ENCODE data around the gene ZNF17.
A peak's percentile ranks its signal among the peaks of the same experiment; 100 is the strongest.

ZNF17 gene

GRCh38 chr19:57389194-57389729 lies 21.7 kb upstream of the ZNF17 start:
- Histone ChIP-seq H3K9ac (ENCODE audit: low read length) (peak overlapping the region; percentile 88), H3K9me3 (ENCODE audit: control insufficient read depth, low read length) (no peaks in the 10 kb centered on the region), H3K36me3 (ENCODE audit: control insufficient read depth, insufficient read depth, low read length) (no peaks in the 10 kb centered on the region), H3K4me1 (ENCODE audit: control insufficient read depth, insufficient read depth, low read length) (peaks cover 9% of the 10 kb centered on the region), H3K27me3 (ENCODE audit: control insufficient read depth, insufficient read depth, low read length) (no peaks in the 10 kb centered on the region), H3K4me3 (ENCODE audit: low read length) (peak overlapping the region; percentile 61)

- Histone ChIP-seq H3K4me1 (ENCODE audit: control insufficient read depth, insufficient read depth, low read length) (peaks cover 9% of the 10 kb centered on the region), H3K36me3 (ENCODE audit: control insufficient read depth, insufficient read depth, low read length) (no peaks in the 10 kb centered on the region), H3K9me3 (ENCODE audit: control insufficient read depth, low read length) (no peaks in the 10 kb centered on the region), H3K9ac (ENCODE audit: low read length) (peak within 1 kb of the TSS; percentile 88), H3K4me3 (ENCODE audit: low read length) (peak within 1 kb of the TSS; percentile 61), H3K27me3 (ENCODE audit: control insufficient read depth, insufficient read depth, low read length) (no peaks in the 10 kb centered on the region)
Observed at GRCh38 chr19:57389730-57390598, 21.0 kb upstream of the ZNF17 start, which contains the start of gene ZNF548. TSS of gene ZNF548 (plus strand) at chr19:57389854. CDS start at chr19:57390100, 246 bp downstream.

- Histone ChIP-seq H3K9ac (ENCODE audit: low read length) (no peak overlapping the region), H3K9me3 (ENCODE audit: control insufficient read depth, low read length) (peaks cover 6% of the 10 kb centered on the region), H3K4me1 (ENCODE audit: control insufficient read depth, insufficient read depth, low read length) (peaks cover 2% of the 10 kb centered on the region), H3K4me3 (ENCODE audit: low read length) (no peak overlapping the region), H3K27me3 (ENCODE audit: control insufficient read depth, insufficient read depth, low read length) (no peaks in the 10 kb centered on the region), H3K36me3 (ENCODE audit: control insufficient read depth, insufficient read depth, low read length) (peaks cover 7% of the 10 kb centered on the region)
Observed at GRCh38 chr19:57395710-57396109, 15.3 kb upstream of the ZNF17 start.

GRCh38 chr19:57398868-57399267 lies 12.1 kb upstream of the ZNF17 start:
- H3K27me3 ChIP-seq (ENCODE audit: control insufficient read depth, insufficient read depth, low read length), result no peaks in the 10 kb centered on the region
- H3K4me1 ChIP-seq (ENCODE audit: control insufficient read depth, insufficient read depth, low read length), result no peaks in the 10 kb centered on the region
- H3K36me3 ChIP-seq (ENCODE audit: control insufficient read depth, insufficient read depth, low read length), result peaks cover 12% of the 10 kb centered on the region
- H3K9ac ChIP-seq (ENCODE audit: low read length), result no peak overlapping the region
- H3K4me3 ChIP-seq (ENCODE audit: low read length), result no peak overlapping the region
- peaks cover 6% of the 10 kb centered on the region for H3K9me3 ChIP-seq (ENCODE audit: control insufficient read depth, low read length)

GRCh38 chr19:57403737-57404563 lies 7.0 kb upstream of the ZNF17 start:
- H3K27me3 ChIP-seq (ENCODE audit: control insufficient read depth, insufficient read depth, low read length), result no peaks in the 10 kb centered on the region
- peaks cover 10% of the 10 kb centered on the region for H3K36me3 ChIP-seq (ENCODE audit: control insufficient read depth, insufficient read depth, low read length)
- H3K4me3 ChIP-seq (ENCODE audit: low read length), result no peak overlapping the region
- H3K9me3 ChIP-seq (ENCODE audit: control insufficient read depth, low read length), result peaks cover under 1% of the 10 kb centered on the region
- H3K4me1 ChIP-seq (ENCODE audit: control insufficient read depth, insufficient read depth, low read length), result no peaks in the 10 kb centered on the region
- H3K9ac ChIP-seq (ENCODE audit: low read length), result no peak overlapping the region

GRCh38 chr19:57406516-57407123 lies 4.3 kb upstream of the ZNF17 start:
- H3K4me1 ChIP-seq (ENCODE audit: control insufficient read depth, insufficient read depth, low read length), result peaks cover under 1% of the 10 kb centered on the region
- no peaks in the 10 kb centered on the region for H3K27me3 ChIP-seq (ENCODE audit: control insufficient read depth, insufficient read depth, low read length)
- H3K36me3 ChIP-seq (ENCODE audit: control insufficient read depth, insufficient read depth, low read length), result peaks cover 5% of the 10 kb centered on the region
- no peak overlapping the region for H3K4me3 ChIP-seq (ENCODE audit: low read length)
- H3K9me3 ChIP-seq (ENCODE audit: control insufficient read depth, low read length), result no peaks in the 10 kb centered on the region
- no peak overlapping the region for H3K9ac ChIP-seq (ENCODE audit: low read length)

- H3K9ac ChIP-seq (ENCODE audit: low read length), result no peak overlapping the region
- H3K4me3 ChIP-seq (ENCODE audit: low read length), result no peak overlapping the region
- no peaks in the 10 kb centered on the region for H3K4me1 ChIP-seq (ENCODE audit: control insufficient read depth, insufficient read depth, low read length)
- H3K36me3 ChIP-seq (ENCODE audit: control insufficient read depth, insufficient read depth, low read length), result peaks cover 21% of the 10 kb centered on the region
- no peaks in the 10 kb centered on the region for H3K27me3 ChIP-seq (ENCODE audit: control insufficient read depth, insufficient read depth, low read length)
- peaks cover 8% of the 10 kb centered on the region for H3K9me3 ChIP-seq (ENCODE audit: control insufficient read depth, low read length)
Observed at GRCh38 chr19:57419439-57419838, 8.5 kb downstream of the ZNF17 start.

- Histone ChIP-seq H3K9me3 (ENCODE audit: control insufficient read depth, low read length) (peaks cover 8% of the 10 kb centered on the region), H3K27me3 (ENCODE audit: control insufficient read depth, insufficient read depth, low read length) (no peaks in the 10 kb centered on the region), H3K4me1 (ENCODE audit: control insufficient read depth, insufficient read depth, low read length) (no peaks in the 10 kb centered on the region), H3K4me3 (ENCODE audit: low read length) (no peak overlapping the region), H3K36me3 (ENCODE audit: control insufficient read depth, insufficient read depth, low read length) (peaks cover 21% of the 10 kb centered on the region), H3K9ac (ENCODE audit: low read length) (no peak overlapping the region)
Observed at GRCh38 chr19:57421037-57421436, 10.1 kb downstream of the ZNF17 start.

- no peaks in the 10 kb centered on the region for H3K36me3 ChIP-seq (ENCODE audit: control insufficient read depth, insufficient read depth, low read length)
- H3K4me3 ChIP-seq (ENCODE audit: low read length), result peak overlapping the region; percentile 21
- H3K9ac ChIP-seq (ENCODE audit: low read length), result peak overlapping the region; percentile 75
- H3K4me1 ChIP-seq (ENCODE audit: control insufficient read depth, insufficient read depth, low read length), result peaks cover 16% of the 10 kb centered on the region
- H3K27me3 ChIP-seq (ENCODE audit: control insufficient read depth, insufficient read depth, low read length), result no peaks in the 10 kb centered on the region
- peaks cover 3% of the 10 kb centered on the region for H3K9me3 ChIP-seq (ENCODE audit: control insufficient read depth, low read length)
Observed at GRCh38 chr19:57434386-57435061, 23.6 kb downstream of the ZNF17 start.

GRCh38 chr19:57435062-57435978 lies 24.4 kb downstream of the ZNF17 start, which contains the start of gene ZNF749:
TSS of gene ZNF749 (plus strand) at chr19:57435325. CDS start at chr19:57435579, 254 bp downstream.
- Histone ChIP-seq H3K4me1 (ENCODE audit: control insufficient read depth, insufficient read depth, low read length) (peaks cover 16% of the 10 kb centered on the region), H3K4me3 (ENCODE audit: low read length) (peak within 1 kb of the TSS; percentile 49), H3K9me3 (ENCODE audit: control insufficient read depth, low read length) (peaks cover 3% of the 10 kb centered on the region), H3K36me3 (ENCODE audit: control insufficient read depth, insufficient read depth, low read length) (no peaks in the 10 kb centered on the region), H3K9ac (ENCODE audit: low read length) (peak within 1 kb of the TSS; percentile 75), H3K27me3 (ENCODE audit: control insufficient read depth, insufficient read depth, low read length) (no peaks in the 10 kb centered on the region)
